Heart right ventricle (tissue), 16 donors: ENCODE data around the gene HMCN1. TPM values are rescaled to one million over a fixed set of nuclear protein-coding genes. Genes with fewer than 3 reads are reported as not detected.

Experiments
- ATAC-seq, 8 donors: fragments of 200-7000 bp; cut with Tn5 transposase; one replicate each; pipeline ENCODE4 v1.9.1; 2020; ENCODE audit warnings: mild to moderate bottlenecking in 8 of 8, moderate library complexity in 8 of 8, moderate number of reproducible peaks in 1 of 8
- DNase-seq, 2 donors: peaks; one replicate each; pipeline ENCODE4 v3.0.0-alpha.2; 2020
- H3K27ac ChIP-seq, 10 donors: fragments of 200-600 bp; sonication (generic) in 2 of 10; one replicate each; pipeline versions ENCODE4 v1.5.0 to v1.8.0; 2020 to 2022; ENCODE audit warnings: mild to moderate bottlenecking in 3 of 10
- H3K27me3 ChIP-seq, 7 donors: fragments of 200-600 bp; one replicate each; pipeline ENCODE4 v1.8.0; 2021 to 2022; ENCODE audit warnings: mild to moderate bottlenecking in 2 of 7
- H3K36me3 ChIP-seq, 9 donors: fragments of 200-600 bp; sonication (generic) in 1 of 9; one replicate each; pipeline versions ENCODE4 v1.5.0 to v1.8.0; 2020 to 2022; ENCODE audit warnings: mild to moderate bottlenecking in 2 of 9
- H3K4me1 ChIP-seq, 9 donors: fragments of 200-600 bp; sonication (generic) in 1 of 9; one replicate each; pipeline versions ENCODE4 v1.5.0 to v1.8.0; 2020 to 2022; ENCODE audit warnings: mild to moderate bottlenecking in 4 of 9
- H3K4me3 ChIP-seq, 10 donors: fragments of 200-600 bp; sonication (generic) in 2 of 10; one replicate each; pipeline versions ENCODE4 v1.5.0 to v1.8.0; 2020 to 2022; ENCODE audit warnings: mild to moderate bottlenecking in 7 of 10, moderate library complexity in 2 of 10
- H3K9me3 ChIP-seq, 11 donors: fragments of 200-600 bp in 10 of 11; sonication (generic) in 2 of 11; one replicate each; pipeline versions ENCODE4 v1.5.0 to v1.8.0; 2013 to 2022; ENCODE audit warnings: mild to moderate bottlenecking in 2 of 11, control low read depth in 1 of 11, moderate library complexity in 1 of 11
- CTCF ChIP-seq, 9 donors: fragments of 200-600 bp; sonication (generic) in 2 of 9; IDR thresholded peaks; one replicate each; pipeline versions ENCODE4 v1.5.0 to v1.8.0; 2021 to 2022; ENCODE audit warnings: antibody characterized with exemption in 9 of 9, mild to moderate bottlenecking in 5 of 9, moderate library complexity in 1 of 9
- WGBS, 2 donors: extraction: QIAGEN DNeasy Blood & Tissue Kit; methylation state at CpG; one replicate each; pipeline ENCODE4 v1.1.7; 2013; ENCODE audit warnings: inconsistent platforms in 1 of 2; 5-methylcytosine and 5-hydroxymethylcytosine counted together
- intact Hi-C, 10 donors: fragments of 100-400 bp; cut with DNase I; formaldehyde crosslinking; loops; one replicate each; pipeline versions ENCODE4 v1.11.1 to v1.14.2; 2022
- polyA plus RNA-seq, 2 donors: library from polyadenylated mRNA; stranded (reverse); fragments of 200-250 nt; gene quantifications; one replicate each; pipeline ENCODE4 v1.2.3, GENCODE V29; 2013
- total RNA-seq, 10 donors: library from RNA; stranded (reverse); fragmentation: NEBNext Ultra II Directional in 3 of 10; extraction: Animal tissue kit (Norgen Biotek cat#: 25700) in 3 of 10; gene quantifications; one replicate each; pipeline versions ENCODE4 v1.2.1 to v1.2.4, GENCODE V29; 2021 to 2023
- donor health status: Arrhythmogenic right ventricular cardiomyopathy.
- donor health status: ischemic (EF 13 %, LVEDD 7.1; RV severe dilation, severe dysfunction).
- donor health status: healthy with polysubstance abuse.
- donor health status: DM: no; HTN: yes; CAD: no.
- donor health status: DM: no; HTN: no; CAD: no.
- donor health status: ischemic (EF 25% LVEDD 6.9; RV normal size, moderate dysfunction).
- donor health status: ischemic (EF 25% LVEDD 5.7; RV mildly dilated, moderate dysfunction).
- donor health status: healthy.
- donor health status: DM: yes; HTN: yes; CAD: no.
- donor health status: Ischemic cardiomyopathy.
- donor health status: ischemic (EF 35%, LVEDD 5.7; RV mildly dilated, moderate dysfunction).
- donor health status: nonischemic (EF 11% LVEDD 7.7; RV severe dilation, severe dysfunction).
- donor health status: DM: yes; HTN: yes; CAD: no.
- donor health status: PGD.
- donor health status: ischemic (EF 29% LVEDD 5.4; RV normal size, mild dysfunction).
- donor health status: nonischemic (EF 23%, LVEDD 6.1; RV moderate dilation, normal function).

HMCN1 gene
- total and polyA plus RNA-seq, 12 donors = 3.4 to 12.4 (median 6.2) TPM

- H3K9me3 ChIP-seq = peaks cover 0 to 6% (median 0%) of the 10 kb centered on the region in 11 donors
- no peaks in the 10 kb centered on the region for H3K4me1 ChIP-seq
- WGBS, 2 donors = 70 to 74% methylated on average over 2 of the region's 2 CpGs
- no peak for TF ChIP-seq CTCF (IDR thresholded peaks at IDR 0.05)
- intact Hi-C loops = no loop called here
- DNase-seq = no peak
- H3K36me3 ChIP-seq = peaks cover 0 to 39% (median 0%) of the 10 kb centered on the region in 9 donors
- H3K4me3 ChIP-seq = no peak overlapping the region
- ATAC-seq = no peak
- H3K27ac ChIP-seq = no peak overlapping the region
- no peaks in the 10 kb centered on the region for H3K27me3 ChIP-seq
These were observed 457.3 kb downstream of the HMCN1 start for GRCh38 chr1:186191511-186191910.

- ATAC-seq = no peak
These were observed 459.0 kb downstream of the HMCN1 start for GRCh38 chr1:186193224-186193623.

DNA sequence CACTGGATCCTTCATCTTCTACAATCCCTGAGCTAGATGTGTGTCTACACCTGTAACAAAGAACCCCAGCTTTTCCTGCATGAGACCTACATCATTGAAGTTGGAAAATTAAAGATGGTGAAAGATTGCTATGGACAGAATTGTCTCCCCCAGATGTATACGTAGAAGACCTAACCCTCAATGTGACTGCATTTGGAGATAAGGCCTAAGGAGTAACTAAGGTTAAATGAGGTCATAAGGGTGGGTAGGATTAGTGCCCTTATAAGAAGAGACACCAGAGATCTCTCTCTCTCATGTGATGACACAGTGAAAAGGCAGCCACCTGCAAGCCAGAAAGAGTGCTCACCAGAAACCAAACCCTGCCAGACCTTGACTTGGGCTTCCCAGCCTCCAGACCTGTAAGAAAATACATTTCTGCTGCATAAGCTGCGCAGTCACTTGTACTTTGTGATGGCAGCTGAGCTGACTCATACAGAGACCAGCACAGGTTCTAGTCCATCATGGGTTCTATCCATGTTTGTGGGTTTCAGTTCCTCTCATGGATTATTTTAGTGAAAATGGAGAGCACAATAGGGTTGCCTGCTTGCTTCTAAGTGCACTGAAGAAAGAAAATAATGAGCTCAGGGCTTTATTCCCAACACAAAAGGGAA is 460.0 kb downstream of the HMCN1 start:
- Histone ChIP-seq H3K36me3 (peaks cover 0 to 21% (median 0%) of the 10 kb centered on the region in 9 donors), H3K4me3 (no peak overlapping the region), H3K9me3 (peaks cover 0 to 6% (median 0%) of the 10 kb centered on the region in 11 donors), H3K27me3 (no peaks in the 10 kb centered on the region), H3K4me1 (no peaks in the 10 kb centered on the region), H3K27ac (no peak overlapping the region)
- TF ChIP-seq CTCF (IDR thresholded peaks at IDR 0.05) = no peak
- intact Hi-C loops = no loop called here
- no peak for ATAC-seq
- 81 to 92% methylated on average over 2 of the region's 2 CpGs for WGBS, 2 donors
- no peak for DNase-seq

More at GRCh38 chr1:186193224-186193623, 459.0 kb downstream of the HMCN1 start:
- TF ChIP-seq CTCF (IDR thresholded peaks at IDR 0.05) = no peak
- Histone ChIP-seq H3K4me3 (no peak overlapping the region), H3K4me1 (no peaks in the 10 kb centered on the region), H3K27me3 (no peaks in the 10 kb centered on the region), H3K27ac (no peak overlapping the region), H3K36me3 (peaks cover 0 to 31% (median 0%) of the 10 kb centered on the region in 9 donors), H3K9me3 (peaks cover 0 to 6% (median 0%) of the 10 kb centered on the region in 11 donors)
- WGBS, 2 donors = 90 to 92% methylated on average over 2 of the region's 2 CpGs
- DNase-seq = no peak
- intact Hi-C loops = no loop called here

GRCh38 chr1:186195377-186195931 is 461.3 kb downstream of the HMCN1 start:
- no peaks in the 10 kb centered on the region for H3K27me3 ChIP-seq
- intact Hi-C loops = no loop called here
- peaks cover 0 to 6% (median 0%) of the 10 kb centered on the region in 11 donors for H3K9me3 ChIP-seq
- no peak for DNase-seq
- H3K36me3 ChIP-seq = peaks cover 0 to 9% (median 0%) of the 10 kb centered on the region in 9 donors
- no peak for ATAC-seq
- H3K4me3 ChIP-seq = no peak overlapping the region
- H3K4me1 ChIP-seq = no peaks in the 10 kb centered on the region
- 66 to 72% methylated on average over 3 of the region's 3 CpGs for WGBS, 2 donors
- H3K27ac ChIP-seq = no peak overlapping the region
- TF ChIP-seq CTCF (IDR thresholded peaks at IDR 0.05) = no peak
